Activated CD4-positive, alpha-beta T cell treated with anti-CD3 and anti-CD28 coated beads for 36 hours (primary cell): Measurements from ENCODE around the gene OR10K2. TPM values are rescaled to one million over a fixed set of nuclear protein-coding genes. Genes with fewer than 3 reads are reported as not detected.
"Not testable (repeated sequence)": the region's sequence is repeated elsewhere in the genome, so short reads cannot be mapped to it uniquely, and the experiment has no call there.

Experiments used
- ATAC-seq: fragments of 200-7000 bp; cut with Tn5 transposase; one replicate; pipeline ENCODE4 v1.10.0; 2021; ENCODE audit warnings: mild to moderate bottlenecking, moderate library complexity
- CTCF ChIA-PET: fragments of 350-600 bp; sonication (Branson Sonifier 250); formaldehyde crosslinking; loops from one replicate; lab custom pipeline; 2021; ENCODE audit warnings: antibody characterized with exemption; lab: Charles Lee
- POLR2A ChIA-PET: fragments of 350-600 bp; sonication (Branson Sonifier 250); formaldehyde crosslinking; loops from one replicate; lab custom pipeline; 2021; ENCODE audit warnings: antibody characterized with exemption, inconsistent platforms; lab: Charles Lee
- DNase-seq: peaks from one replicate; pipeline ENCODE4 v3.0.0-alpha.2; 2020
- H3K27ac Mint-ChIP-seq: one replicate; pipeline ENCODE4 v1.8.0; 2021; ENCODE audit warnings: mixed read lengths
- H3K27me3 Mint-ChIP-seq: one replicate; pipeline ENCODE4 v1.8.0; 2021; ENCODE audit warnings: mixed read lengths
- H3K36me3 Mint-ChIP-seq: one replicate; pipeline ENCODE4 v1.8.0; 2021; ENCODE audit warnings: low read depth, mixed read lengths
- H3K4me1 Mint-ChIP-seq: one replicate; pipeline ENCODE4 v1.8.0; 2021; ENCODE audit warnings: mixed read lengths
- H3K4me3 Mint-ChIP-seq: one replicate; pipeline ENCODE4 v1.8.0; 2021; ENCODE audit warnings: mild to moderate bottlenecking, moderate library complexity, mixed read lengths
- H3K9me3 Mint-ChIP-seq: one replicate; pipeline ENCODE4 v1.8.0; 2021; ENCODE audit warnings: low read depth, mixed read lengths
- intact Hi-C, 2 experiments: fragments of 100-400 bp; cut with DNase I in 1 of 2; cut with micrococcal nuclease in 1 of 2; formaldehyde crosslinking; loops; one replicate each; pipeline versions ENCODE4 v1.14.2 to v1.15.1; 2022 to 2024; cut with DNase I, micrococcal nuclease
- total RNA-seq, 2 experiments: library from RNA; stranded (reverse); gene quantifications; one replicate each; pipeline ENCODE4 v1.2.3, GENCODE V29; 2021

The OR10K2 gene, protein sequence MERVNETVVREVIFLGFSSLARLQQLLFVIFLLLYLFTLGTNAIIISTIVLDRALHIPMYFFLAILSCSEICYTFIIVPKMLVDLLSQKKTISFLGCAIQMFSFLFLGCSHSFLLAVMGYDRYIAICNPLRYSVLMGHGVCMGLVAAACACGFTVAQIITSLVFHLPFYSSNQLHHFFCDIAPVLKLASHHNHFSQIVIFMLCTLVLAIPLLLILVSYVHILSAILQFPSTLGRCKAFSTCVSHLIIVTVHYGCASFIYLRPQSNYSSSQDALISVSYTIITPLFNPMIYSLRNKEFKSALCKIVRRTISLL
- not detected for total RNA-seq

DNA sequence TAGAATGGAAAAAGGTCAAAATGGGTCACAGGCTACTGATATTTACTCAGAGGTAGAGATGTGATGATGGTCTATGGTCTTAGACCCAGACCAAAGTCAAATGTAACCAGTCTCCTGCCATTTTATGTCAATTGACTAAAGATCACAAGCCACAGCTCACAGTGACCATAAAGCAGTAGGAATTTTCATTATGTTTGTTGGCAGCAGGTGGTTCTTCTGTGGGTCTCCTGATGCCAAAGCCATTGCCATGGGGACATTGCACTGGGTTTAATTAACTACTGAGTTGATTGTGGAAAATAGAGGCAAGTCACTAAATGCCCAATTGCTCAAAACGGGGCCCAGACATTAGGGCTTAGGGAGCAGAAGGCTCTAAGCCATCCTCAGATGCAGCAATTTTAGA is at the start of gene OR10K2:
Gene OR10K2, minus strand, starts transcription at position 101 of the 400 bp plus-strand sequence. CDS start 5,371 bp downstream, outside the sequence.
- no peaks in the 10 kb centered on the region for H3K36me3 Mint-ChIP-seq
- no peaks in the 10 kb centered on the region for H3K9me3 Mint-ChIP-seq
- H3K27ac Mint-ChIP-seq = no peak within 1 kb of the TSS
- no peaks in the 10 kb centered on the region for H3K4me1 Mint-ChIP-seq
- ATAC-seq (no peak), DNase-seq (no peak)
- peaks cover 2% of the 10 kb centered on the region for H3K27me3 Mint-ChIP-seq
- CTCF ChIA-PET = interaction anchor here (1.2 kb wide), 1 partner anchor 222 kb away, joined by 3 read pairs; no protein-coding TSS in a partner anchor
- intact Hi-C loops = no loop called here
- POLR2A ChIA-PET = no interaction called here
- no peak within 1 kb of the TSS for H3K4me3 Mint-ChIP-seq

DNA sequence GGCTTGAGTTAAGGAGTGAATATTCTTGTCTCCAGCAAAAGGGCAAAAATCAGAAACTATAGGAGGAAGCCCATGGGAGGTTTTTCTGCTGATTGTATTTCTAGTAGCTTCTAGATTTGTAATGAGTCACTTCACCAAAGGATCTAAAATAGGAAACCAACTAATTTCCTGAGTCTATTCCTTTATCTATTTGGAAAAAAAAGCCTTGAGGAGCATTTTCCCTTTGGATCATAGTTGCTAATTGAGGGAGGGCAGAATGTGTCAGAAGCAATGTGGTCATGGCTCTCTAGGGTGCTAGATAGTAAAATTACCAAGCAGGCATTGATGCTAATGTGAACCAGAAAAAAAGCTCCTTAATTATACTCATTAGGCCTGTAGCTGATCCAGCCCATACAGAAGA is 45.9 kb upstream of the OR10K2 start, which contains the start of gene OR10R2:
Gene OR10R2, plus strand, starts transcription at position 301 of the 400 bp plus-strand sequence. CDS start 106 bp downstream, outside the sequence.
- H3K4me1 Mint-ChIP-seq = no peaks in the 10 kb centered on the region
- H3K9me3 Mint-ChIP-seq = no peaks in the 10 kb centered on the region
- intact Hi-C loops = no loop called here
- H3K27me3 Mint-ChIP-seq = peaks cover 4% of the 10 kb centered on the region
- ChIA-PET POLR2A (no interaction called here), CTCF (no interaction called here)
- H3K27ac Mint-ChIP-seq = no peak within 1 kb of the TSS
- H3K36me3 Mint-ChIP-seq = no peaks in the 10 kb centered on the region
- no peak within 1 kb of the TSS for H3K4me3 Mint-ChIP-seq
- ATAC-seq (no peak), DNase-seq (no peak)

DNA sequence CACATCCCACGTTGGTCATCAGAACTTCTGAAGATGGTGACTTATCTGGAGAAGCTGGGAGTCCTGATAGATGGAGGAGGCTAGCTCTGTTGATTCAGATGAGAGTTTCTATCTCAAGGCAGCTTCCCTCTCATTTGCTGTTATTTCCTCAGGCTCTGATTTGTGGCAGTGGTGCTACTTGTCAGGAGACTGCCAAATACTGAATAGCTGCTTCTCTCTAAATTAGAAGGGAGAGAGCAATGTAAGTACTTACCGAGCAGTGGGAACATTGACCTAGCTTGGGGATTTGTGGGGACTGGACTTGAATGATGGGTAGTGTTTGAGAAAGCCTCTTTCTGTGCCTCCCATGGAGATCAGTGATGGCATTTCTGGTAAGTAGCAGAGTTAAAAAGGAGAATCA is 35.5 kb upstream of the OR10K2 start, which contains the start of gene OR10K1:
Gene OR10K1, plus strand, starts transcription at position 301 of the 400 bp plus-strand sequence. CDS start 3,728 bp downstream, outside the sequence.
- no peak for ATAC-seq
- H3K27me3 Mint-ChIP-seq = peaks cover 6% of the 10 kb centered on the region
- intact Hi-C loops = no loop called here
- no peaks in the 10 kb centered on the region for H3K9me3 Mint-ChIP-seq
- H3K4me1 Mint-ChIP-seq = no peaks in the 10 kb centered on the region
- no peak within 1 kb of the TSS for H3K27ac Mint-ChIP-seq
- ChIA-PET CTCF (interaction anchor here (0.6 kb wide), 1 partner anchor 508 kb away, joined by 3 read pairs; no protein-coding TSS in a partner anchor), POLR2A (no interaction called here)
- H3K4me3 Mint-ChIP-seq = no peak within 1 kb of the TSS
- DNase-seq = no peak
- H3K36me3 Mint-ChIP-seq = no peaks in the 10 kb centered on the region

DNA sequence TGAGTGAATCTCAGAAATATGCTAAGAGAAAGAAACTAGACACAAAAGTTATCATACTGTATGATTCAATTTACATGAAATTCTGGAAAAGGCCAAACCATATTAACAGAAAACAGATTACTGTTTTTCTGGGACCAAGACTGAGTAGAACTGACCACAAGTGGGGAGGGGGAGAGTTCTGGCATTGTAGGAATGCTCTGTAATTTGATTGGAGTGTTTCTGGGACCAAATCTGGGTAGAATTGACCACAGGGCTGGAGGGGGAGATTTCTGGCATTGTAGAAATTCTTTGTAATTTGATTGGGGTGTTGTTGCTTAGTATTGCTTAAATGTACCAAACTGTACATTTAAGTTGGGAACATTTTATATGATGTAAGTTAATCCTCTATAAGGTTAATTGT is 32.2 kb upstream of the OR10K2 start:
- no peak overlapping the region for H3K27ac Mint-ChIP-seq
- H3K9me3 Mint-ChIP-seq = no peaks in the 10 kb centered on the region
- no peak for ATAC-seq
- H3K4me3 Mint-ChIP-seq = no peak overlapping the region
- DNase-seq = no peak
- ChIA-PET CTCF (no interaction called here), POLR2A (no interaction called here)
- intact Hi-C loops = no loop called here
- H3K27me3 Mint-ChIP-seq = peaks cover 6% of the 10 kb centered on the region
- no peaks in the 10 kb centered on the region for H3K4me1 Mint-ChIP-seq
- no peaks in the 10 kb centered on the region for H3K36me3 Mint-ChIP-seq

DNA sequence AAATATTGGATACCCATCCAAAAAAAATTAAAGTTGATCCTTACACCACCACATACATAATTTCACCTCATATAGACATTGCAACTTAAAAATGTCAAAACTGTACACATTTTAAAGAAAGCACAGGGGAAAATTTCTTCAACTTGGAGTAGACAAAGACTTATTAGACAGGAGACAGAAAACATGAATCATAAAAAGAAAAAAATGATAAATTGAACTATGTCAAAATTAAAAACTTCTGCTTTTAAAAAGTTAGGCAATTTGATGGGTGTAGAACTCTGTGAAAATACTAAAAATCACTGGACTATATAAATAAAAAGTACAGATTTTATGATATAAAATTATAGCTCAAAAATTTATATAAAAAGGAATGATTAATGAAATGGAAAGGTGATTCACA is 31.2 kb upstream of the OR10K2 start:
- intact Hi-C loops = no loop called here
- no peaks in the 10 kb centered on the region for H3K9me3 Mint-ChIP-seq
- no peak for ATAC-seq
- H3K36me3 Mint-ChIP-seq = no peaks in the 10 kb centered on the region
- ChIA-PET POLR2A (no interaction called here), CTCF (no interaction called here)
- no peak for DNase-seq
- no peak overlapping the region for H3K4me3 Mint-ChIP-seq
- peaks cover 5% of the 10 kb centered on the region for H3K27me3 Mint-ChIP-seq
- no peak overlapping the region for H3K27ac Mint-ChIP-seq
- no peaks in the 10 kb centered on the region for H3K4me1 Mint-ChIP-seq

DNA sequence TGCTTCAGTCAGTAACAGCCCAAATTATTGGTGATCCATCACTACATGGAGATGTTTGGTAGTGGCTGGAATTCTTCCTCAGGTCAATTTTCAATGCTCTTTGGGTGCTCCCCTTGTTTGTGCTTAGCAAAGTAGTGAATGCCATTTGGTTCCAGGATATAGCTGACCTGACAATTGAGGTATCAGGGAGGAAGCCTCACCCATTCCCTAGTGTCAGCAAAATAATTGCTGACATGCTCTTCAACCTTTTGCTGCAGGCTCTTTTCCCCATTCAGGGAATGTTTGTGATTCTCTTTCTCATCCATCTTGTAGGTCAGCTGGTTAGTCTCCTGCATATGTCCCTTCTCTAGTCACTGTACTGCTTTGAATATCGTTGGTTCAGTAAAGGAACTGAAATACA is 28.5 kb upstream of the OR10K2 start:
- no peak for DNase-seq
- CTCF ChIA-PET = no interaction called here
- no peak overlapping the region for H3K4me3 Mint-ChIP-seq
- no peak for ATAC-seq
- H3K27ac Mint-ChIP-seq = no peak overlapping the region
- no peaks in the 10 kb centered on the region for H3K36me3 Mint-ChIP-seq
- H3K9me3 Mint-ChIP-seq = no peaks in the 10 kb centered on the region
- POLR2A ChIA-PET = no interaction called here
- H3K27me3 Mint-ChIP-seq = peaks cover 6% of the 10 kb centered on the region
- intact Hi-C loops = no loop called here
- no peaks in the 10 kb centered on the region for H3K4me1 Mint-ChIP-seq

DNA sequence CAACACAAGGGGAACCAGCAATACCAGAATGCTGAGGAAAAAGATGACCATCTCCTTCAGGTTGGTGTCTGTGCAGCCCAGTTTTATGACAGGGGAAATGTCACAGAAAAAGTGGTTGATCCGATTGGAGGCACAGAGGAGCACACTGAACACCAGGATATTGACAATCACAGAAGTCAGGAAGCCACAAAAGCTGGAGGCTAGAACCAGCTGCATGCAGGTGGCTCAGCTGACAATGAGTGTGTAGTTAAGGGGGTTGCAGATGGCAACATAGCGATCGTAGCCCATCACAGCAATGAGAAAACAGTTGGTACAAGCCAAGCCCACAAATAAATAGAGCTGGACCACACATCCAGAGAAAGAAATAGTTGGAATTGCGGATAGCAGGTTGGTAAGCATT is 19.3 kb upstream of the OR10K2 start:
- Mint-ChIP-seq H3K4me1 (no peaks in the 10 kb centered on the region), H3K4me3 (no peak overlapping the region), H3K36me3 (no peaks in the 10 kb centered on the region), H3K27me3 (peaks cover 19% of the 10 kb centered on the region), H3K9me3 (no peaks in the 10 kb centered on the region), H3K27ac (no peak overlapping the region)
- intact Hi-C loops = no loop called here
- DNase-seq (no peak), ATAC-seq (no peak)
- ChIA-PET CTCF (no interaction called here), POLR2A (no interaction called here)

DNA sequence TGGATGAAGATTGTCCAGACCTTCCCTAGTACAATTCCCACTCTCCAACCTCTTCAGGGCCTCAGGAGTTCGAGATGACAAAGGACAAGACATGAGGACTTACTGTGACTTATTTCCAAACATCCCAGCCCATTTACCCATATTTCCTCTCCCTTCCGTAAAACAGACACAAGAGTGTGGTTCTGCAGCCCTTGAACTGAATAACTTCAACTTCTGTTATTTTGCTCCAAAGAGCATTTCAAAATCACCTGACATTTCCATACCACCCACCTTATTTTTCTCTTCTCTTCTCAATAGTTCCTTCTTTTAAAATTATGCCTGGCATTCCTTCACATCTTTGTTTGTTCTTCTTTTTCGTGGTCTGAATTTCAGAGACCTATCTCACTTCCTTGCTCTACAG is 8.7 kb upstream of the OR10K2 start:
- Mint-ChIP-seq H3K9me3 (peaks cover 5% of the 10 kb centered on the region), H3K4me1 (no peaks in the 10 kb centered on the region), H3K27ac (no peak overlapping the region), H3K36me3 (no peaks in the 10 kb centered on the region), H3K4me3 (no peak overlapping the region), H3K27me3 (peaks cover 10% of the 10 kb centered on the region)
- intact Hi-C loops = no loop called here
- ATAC-seq (no peak), DNase-seq (no peak)
- POLR2A ChIA-PET = no interaction called here
- CTCF ChIA-PET = no interaction called here

DNA sequence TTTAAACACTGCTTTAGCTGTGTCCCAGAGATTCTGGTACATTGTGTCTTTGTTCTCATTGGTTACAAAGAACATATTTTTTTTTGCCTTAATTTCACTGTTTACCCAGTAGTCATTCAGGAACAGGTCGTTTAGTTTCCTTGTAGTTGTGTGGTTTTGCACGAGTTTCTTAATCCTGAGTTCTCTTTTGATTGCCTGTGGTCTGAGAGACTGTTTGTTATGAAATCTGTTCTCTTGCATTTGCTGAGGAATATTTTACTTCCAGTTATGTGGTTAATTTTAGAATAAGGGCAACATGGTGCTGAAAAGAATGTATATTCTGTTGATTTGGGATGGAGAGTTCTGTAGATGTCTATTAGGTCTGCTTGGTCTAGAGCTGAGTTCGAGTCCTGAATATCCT is 4.1 kb upstream of the OR10K2 start:
- H3K36me3 Mint-ChIP-seq, H3K4me3 Mint-ChIP-seq, H3K4me1 Mint-ChIP-seq, H3K9me3 Mint-ChIP-seq, CTCF ChIA-PET, DNase-seq, ATAC-seq, H3K27ac Mint-ChIP-seq, POLR2A ChIA-PET, intact Hi-C loops: not testable (repeated sequence)
- H3K27me3 Mint-ChIP-seq = peaks cover 12% of the 10 kb centered on the region

DNA sequence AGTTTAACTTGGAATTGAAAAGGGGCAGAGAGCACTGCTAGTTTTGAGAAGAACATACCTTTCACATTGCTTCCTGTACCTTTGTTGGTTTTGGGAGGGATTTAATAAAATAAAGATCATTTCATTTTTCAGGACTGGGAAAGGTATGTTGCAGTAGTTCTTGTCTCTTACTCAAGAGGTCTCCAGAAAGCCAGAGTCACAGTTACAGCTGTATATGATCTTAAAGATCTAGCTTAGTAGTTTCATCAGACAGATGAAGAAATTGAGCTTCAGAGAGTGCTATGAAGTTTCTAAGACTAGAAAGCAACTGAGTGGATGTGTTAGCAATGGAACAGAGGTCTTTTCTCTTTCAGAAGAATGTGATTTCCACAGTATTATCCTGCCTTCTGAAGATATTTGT is 1.0 kb downstream of the OR10K2 start:
- H3K4me3 Mint-ChIP-seq = no peak overlapping the region
- ChIA-PET CTCF (interaction anchor here (0.8 kb wide), 1 partner anchor 8 kb away, joined by 3 read pairs; no protein-coding TSS in a partner anchor), POLR2A (interaction anchor here (0.6 kb wide), 1 partner anchor 630 kb away, joined by 4 read pairs; no protein-coding TSS in a partner anchor)
- ATAC-seq (no peak), DNase-seq (no peak)
- H3K9me3 Mint-ChIP-seq = no peaks in the 10 kb centered on the region
- H3K27me3 Mint-ChIP-seq = peaks cover 2% of the 10 kb centered on the region
- H3K36me3 Mint-ChIP-seq = no peaks in the 10 kb centered on the region
- H3K4me1 Mint-ChIP-seq = no peaks in the 10 kb centered on the region
- intact Hi-C loops = no loop called here
- H3K27ac Mint-ChIP-seq = no peak overlapping the region

DNA sequence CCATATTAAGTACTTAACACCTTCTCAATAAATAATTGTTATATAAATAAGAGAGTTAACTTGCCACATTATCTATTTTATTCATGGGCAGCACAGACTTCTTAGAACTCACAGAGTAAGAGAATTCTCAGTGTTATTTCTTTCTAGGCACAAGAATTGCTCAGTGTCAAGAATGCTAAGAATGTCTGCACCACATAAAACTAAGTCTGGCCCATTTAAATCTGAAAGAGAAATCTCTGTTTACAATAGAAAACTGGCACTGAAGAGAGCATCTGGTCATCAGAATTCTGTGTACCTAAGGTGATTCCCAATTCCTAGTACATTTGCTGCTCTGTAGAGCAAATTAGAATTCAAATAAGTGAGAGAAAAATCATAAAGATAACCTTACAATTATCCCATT is 3.8 kb downstream of the OR10K2 start:
- ATAC-seq (no peak), DNase-seq (no peak)
- POLR2A ChIA-PET = no interaction called here
- CTCF ChIA-PET = no interaction called here
- Mint-ChIP-seq H3K36me3 (no peaks in the 10 kb centered on the region), H3K9me3 (no peaks in the 10 kb centered on the region), H3K4me3 (no peak overlapping the region), H3K27ac (no peak overlapping the region), H3K4me1 (no peaks in the 10 kb centered on the region), H3K27me3 (no peaks in the 10 kb centered on the region)
- intact Hi-C loops = no loop called here

DNA sequence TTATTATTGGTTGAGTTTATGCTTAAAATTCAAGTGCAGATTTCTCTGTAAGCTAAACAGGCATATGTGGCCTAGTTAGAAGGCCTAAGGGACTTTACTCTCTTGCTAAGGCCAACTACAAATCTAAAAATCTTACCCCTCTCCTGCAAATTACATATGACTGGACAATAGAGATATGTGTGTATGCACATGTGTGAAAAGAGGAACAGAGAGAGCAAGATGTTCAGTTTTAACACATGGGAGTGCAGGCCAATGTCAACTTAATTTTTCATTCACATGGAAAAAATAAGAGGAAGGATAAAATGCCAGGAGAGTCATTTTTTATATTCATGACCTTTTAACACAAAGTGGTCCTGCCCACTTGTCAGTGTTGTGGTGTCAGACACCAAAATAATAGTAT is 8.5 kb downstream of the OR10K2 start:
- Mint-ChIP-seq H3K27me3 (peaks cover 2% of the 10 kb centered on the region), H3K27ac (no peak overlapping the region), H3K4me3 (no peak overlapping the region), H3K4me1 (no peaks in the 10 kb centered on the region), H3K9me3 (no peaks in the 10 kb centered on the region), H3K36me3 (no peaks in the 10 kb centered on the region)
- no peak for DNase-seq
- intact Hi-C loops = no loop called here
- POLR2A ChIA-PET = no interaction called here
- CTCF ChIA-PET = no interaction called here
- ATAC-seq = no peak
